WTC11 (cell line): Measurements from ENCODE around the gene SULT1C2. TPM values are rescaled to one million over a fixed set of nuclear protein-coding genes. Genes with fewer than 3 reads are reported as not detected.

Source experiments
- ATAC-seq: fragments of 200-7000 bp; cut with Tn5 transposase; 2 replicates; pipeline ENCODE4 v1.10.0; 2021; ENCODE audit warnings: mild to moderate bottlenecking, moderate library complexity
- CTCF ChIA-PET: fragments of 300-600 bp; sonication (Branson Sonifier 250); formaldehyde crosslinking; loops from one replicate; lab custom pipeline; 2021; ENCODE audit warnings: antibody characterized with exemption; lab: Charles Lee
- POLR2A ChIA-PET: fragments of 350-600 bp; sonication (Branson Sonifier 250); formaldehyde crosslinking; loops from one replicate; lab custom pipeline; 2021; ENCODE audit warnings: antibody characterized with exemption; lab: Charles Lee
- DNase-seq: peaks from one replicate; pipeline ENCODE4 v3.0.0; 2021; ENCODE audit warnings: low spot score
- H3K27ac Mint-ChIP-seq: 2 replicates; pipeline ENCODE4 v1.8.0; 2021; ENCODE audit warnings: mixed read lengths
- H3K27me3 Mint-ChIP-seq: 2 replicates; pipeline ENCODE4 v1.8.0; 2021; ENCODE audit warnings: low read depth, mild to moderate bottlenecking, moderate library complexity, mixed read lengths
- H3K36me3 Mint-ChIP-seq: 2 replicates; pipeline ENCODE4 v1.8.0; 2021; ENCODE audit warnings: mixed read lengths
- H3K4me1 Mint-ChIP-seq: 2 replicates; pipeline ENCODE4 v1.8.0; 2022; ENCODE audit warnings: mixed read lengths
- H3K4me3 Mint-ChIP-seq: 2 replicates; pipeline ENCODE4 v1.8.0; 2021; ENCODE audit warnings: mild to moderate bottlenecking, moderate library complexity, mixed read lengths
- H3K9me3 Mint-ChIP-seq: 2 replicates; pipeline ENCODE4 v1.8.0; 2021; ENCODE audit warnings: mixed read lengths
- ARID4B ChIP-seq: sonication (generic); formaldehyde crosslinking; IDR thresholded peaks from 2 replicates; pipeline ENCODE4 v1.8.0; 2023; ENCODE audit warnings: missing genetic modification reagents, mild to moderate bottlenecking, borderline replicate concordance
- CDX4 ChIP-seq: fragments of 250-450 bp; sonication (Bioruptor Pico); IDR thresholded peaks from 2 replicates; pipeline ENCODE4 v1.9.0; 2021; ENCODE audit warnings: moderate library complexity, mild to moderate bottlenecking, inconsistent platforms, borderline replicate concordance
- CREM ChIP-seq: sonication (generic); formaldehyde crosslinking; IDR thresholded peaks from 2 replicates; pipeline ENCODE4 v1.8.1; 2022; ENCODE audit warnings: mild to moderate bottlenecking, missing genetic modification reagents, moderate library complexity
- GRHL2 ChIP-seq: fragments of 250-450 bp; sonication (Bioruptor Pico); IDR thresholded peaks from 2 replicates; pipeline ENCODE4 v1.8.0; 2022; ENCODE audit warnings: mild to moderate bottlenecking, moderate library complexity; ENCODE audit not compliant: insufficient replicate concordance, severe bottlenecking
- HMGXB4 ChIP-seq: sonication (generic); formaldehyde crosslinking; IDR thresholded peaks from 2 replicates; pipeline ENCODE4 v1.8.1; 2023; ENCODE audit warnings: mild to moderate bottlenecking, moderate library complexity, missing genetic modification reagents
- IRF2 ChIP-seq: sonication (generic); formaldehyde crosslinking; IDR thresholded peaks from 2 replicates; pipeline ENCODE4 v1.8.0; 2022; ENCODE audit warnings: low read depth, missing genetic modification reagents, borderline replicate concordance
- JUN ChIP-seq: sonication (generic); formaldehyde crosslinking; IDR thresholded peaks from 2 replicates; pipeline ENCODE4 v1.8.0; 2023; ENCODE audit warnings: mild to moderate bottlenecking, missing genetic modification reagents
- NR1H2 ChIP-seq: sonication (generic); formaldehyde crosslinking; IDR thresholded peaks from 2 replicates; pipeline ENCODE4 v1.9.0; 2021; ENCODE audit warnings: mild to moderate bottlenecking, moderate library complexity, missing genetic modification reagents
- SMAD3 ChIP-seq: sonication (generic); formaldehyde crosslinking; IDR thresholded peaks from 2 replicates; pipeline ENCODE4 v1.8.0; 2022; ENCODE audit warnings: missing genetic modification reagents, mild to moderate bottlenecking, borderline replicate concordance
- SMAD4 ChIP-seq: sonication (generic); formaldehyde crosslinking; IDR thresholded peaks from 2 replicates; pipeline ENCODE4 v1.8.0; 2022; ENCODE audit warnings: mild to moderate bottlenecking, missing genetic modification reagents
- TEAD4 ChIP-seq: sonication (generic); formaldehyde crosslinking; IDR thresholded peaks from 2 replicates; pipeline ENCODE4 v1.8.0; 2022; ENCODE audit warnings: mild to moderate bottlenecking, missing genetic modification reagents
- TP53 ChIP-seq: sonication (generic); formaldehyde crosslinking; IDR thresholded peaks from 2 replicates; pipeline ENCODE4 v1.8.1; 2023; ENCODE audit warnings: mild to moderate bottlenecking, missing genetic modification reagents
- ZMAT4 ChIP-seq: fragments of 250-450 bp; sonication (Bioruptor Pico); IDR thresholded peaks from 2 replicates; pipeline ENCODE4 v1.9.0; 2021; ENCODE audit warnings: mild to moderate bottlenecking
- ZNF423 ChIP-seq: fragments of 250-450 bp; sonication (Bioruptor Pico); IDR thresholded peaks from 2 replicates; pipeline ENCODE4 v2.1.2; 2022; ENCODE audit warnings: mild to moderate bottlenecking, moderate library complexity
- ZNF532 ChIP-seq: fragments of 250-450 bp; sonication (Bioruptor Pico); IDR thresholded peaks from 2 replicates; pipeline ENCODE4 v1.9.0; 2021; ENCODE audit warnings: mild to moderate bottlenecking, borderline replicate concordance
- total RNA-seq: library from RNA; stranded (reverse); gene quantifications from 3 replicates; pipeline ENCODE4 v1.2.3, GENCODE V29; 2021

The SULT1C2 gene
- total RNA-seq, 1 experiment from 2014 or later, result 2.2 TPM

GRCh38 chr2:108354136-108354535 is 65.4 kb downstream of the SULT1C2 start:
- Mint-ChIP-seq H3K27ac (no peak overlapping the region), H3K27me3 (no peaks in the 10 kb centered on the region), H3K4me3 (no peak overlapping the region), H3K4me1 (peaks cover 8% of the 10 kb centered on the region), H3K36me3 (no peaks in the 10 kb centered on the region), H3K9me3 (no peaks in the 10 kb centered on the region)
- CTCF ChIA-PET, result no interaction called here
- POLR2A ChIA-PET, result no interaction called here
- TF ChIP-seq ZMAT4 (CRISPR knock-in tag), result no peak
- no peak for TF ChIP-seq TEAD4
- TF ChIP-seq CDX4 (CRISPR knock-in tag), result no peak
- TF ChIP-seq IRF2 (CRISPR knock-in tag), result no peak
- no peak for TF ChIP-seq CREM (CRISPR knock-in tag)
- TF ChIP-seq TP53, result no peak
- TF ChIP-seq JUN, result no peak
- TF ChIP-seq ZNF532, result no peak
- no peak for TF ChIP-seq GRHL2
- no peak for TF ChIP-seq HMGXB4 (CRISPR knock-in tag)
- TF ChIP-seq SMAD4 (CRISPR knock-in tag), result no peak
- no peak for TF ChIP-seq SMAD3 (CRISPR knock-in tag)
- TF ChIP-seq NR1H2 (CRISPR knock-in tag), result no peak
- TF ChIP-seq ZNF423 (CRISPR knock-in tag), result no peak
- no peak for TF ChIP-seq ARID4B (CRISPR knock-in tag)
- DNase-seq (no peak), ATAC-seq (no peak)
